Measurements from ENCODE around the gene HIPK2.

DNA sequence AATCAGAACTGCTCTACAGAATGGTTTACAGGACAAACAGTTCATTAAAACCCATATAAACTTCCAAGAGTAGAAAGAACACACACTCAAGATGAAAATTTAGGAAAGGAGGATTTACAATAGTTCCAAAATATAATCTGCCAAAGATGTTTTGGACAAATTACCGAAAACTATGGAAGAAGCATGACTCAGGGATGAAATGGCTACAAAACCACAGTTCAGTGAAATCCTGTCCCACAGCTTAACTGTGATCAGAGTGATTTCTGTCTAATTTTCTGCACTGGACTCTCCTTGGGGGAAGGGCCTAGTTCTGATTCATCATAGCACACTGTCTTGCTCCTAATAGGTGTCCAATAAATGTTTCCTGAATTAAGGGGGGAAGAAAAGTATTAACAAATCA, 82.2 kb downstream of the HIPK2 start:
- TF ChIP-seq, protein P1, sequence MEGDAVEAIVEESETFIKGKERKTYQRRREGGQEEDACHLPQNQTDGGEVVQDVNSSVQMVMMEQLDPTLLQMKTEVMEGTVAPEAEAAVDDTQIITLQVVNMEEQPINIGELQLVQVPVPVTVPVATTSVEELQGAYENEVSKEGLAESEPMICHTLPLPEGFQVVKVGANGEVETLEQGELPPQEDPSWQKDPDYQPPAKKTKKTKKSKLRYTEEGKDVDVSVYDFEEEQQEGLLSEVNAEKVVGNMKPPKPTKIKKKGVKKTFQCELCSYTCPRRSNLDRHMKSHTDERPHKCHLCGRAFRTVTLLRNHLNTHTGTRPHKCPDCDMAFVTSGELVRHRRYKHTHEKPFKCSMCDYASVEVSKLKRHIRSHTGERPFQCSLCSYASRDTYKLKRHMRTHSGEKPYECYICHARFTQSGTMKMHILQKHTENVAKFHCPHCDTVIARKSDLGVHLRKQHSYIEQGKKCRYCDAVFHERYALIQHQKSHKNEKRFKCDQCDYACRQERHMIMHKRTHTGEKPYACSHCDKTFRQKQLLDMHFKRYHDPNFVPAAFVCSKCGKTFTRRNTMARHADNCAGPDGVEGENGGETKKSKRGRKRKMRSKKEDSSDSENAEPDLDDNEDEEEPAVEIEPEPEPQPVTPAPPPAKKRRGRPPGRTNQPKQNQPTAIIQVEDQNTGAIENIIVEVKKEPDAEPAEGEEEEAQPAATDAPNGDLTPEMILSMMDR (IDR thresholded peaks at IDR 0.05; ENCODE audit: borderline replicate concordance, extremely low read depth, low read length, poor library complexity, severe bottlenecking), result no peak
- no peak for TF ChIP-seq EZH2 (IDR thresholded peaks at IDR 0.05; ENCODE audit: borderline replicate concordance, low read depth, low read length, severe bottlenecking)

Data from DND-41 (cell line).